IPS DF 4.7 (cell line): ENCODE measurements around the gene EIF4E.
"Not testable (repeated sequence)": the region's sequence is repeated elsewhere in the genome, so short reads cannot be mapped to it uniquely, and the experiment has no call there.

Source experiments
- DNase-seq: peaks from one replicate; pipeline ENCODE4 v3.0.0-alpha.2; 2013; ENCODE audit warnings: low spot score; ENCODE audit errors: extremely low read depth

Gene EIF4E

DNA sequence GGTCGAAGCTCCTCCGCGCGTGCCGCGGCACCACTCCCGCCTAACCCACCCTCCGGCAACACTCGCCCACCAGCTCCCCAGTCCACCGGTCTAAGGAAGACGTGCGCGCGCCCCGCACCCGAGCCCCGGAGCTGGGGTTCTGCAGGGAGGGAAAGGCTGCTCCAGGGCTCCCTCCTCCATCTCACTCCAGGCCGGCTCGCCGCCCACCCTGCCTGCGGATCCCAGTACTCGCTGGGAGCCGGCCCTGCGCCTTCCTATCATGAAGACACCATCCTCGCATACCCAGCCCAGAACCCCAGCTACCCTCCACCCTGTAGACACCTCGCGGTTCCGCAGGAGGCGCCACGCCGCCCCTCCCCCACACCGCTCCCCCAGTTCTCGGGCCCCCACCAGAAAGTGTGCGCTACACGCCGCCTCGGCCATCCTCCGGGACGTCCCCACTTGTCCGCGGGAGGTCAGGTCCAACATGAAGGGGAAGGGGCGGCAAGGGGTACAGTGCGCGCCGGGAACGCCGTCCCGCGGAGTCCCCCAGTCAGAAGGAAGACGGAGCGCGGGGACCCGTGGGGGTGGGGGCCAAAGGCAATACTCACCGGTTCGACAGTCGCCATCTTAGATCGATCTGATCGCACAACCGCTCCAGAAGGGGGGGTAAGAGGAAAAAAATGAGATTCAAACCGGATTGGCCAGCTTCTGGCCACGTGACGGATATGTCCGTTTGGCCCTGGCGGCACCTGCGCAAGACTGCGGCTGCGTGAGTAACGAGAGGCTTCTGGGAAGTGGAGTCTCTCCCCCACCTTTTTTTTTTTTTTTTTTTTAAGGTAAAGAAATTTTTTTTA is at the start of gene EIF4E:
Gene EIF4E, minus strand, starts transcription at position 629 of the 836 bp plus-strand sequence. Its CDS starts 21 bp downstream, at position 608.
- peak; percentile 94 for DNase-seq

DNA sequence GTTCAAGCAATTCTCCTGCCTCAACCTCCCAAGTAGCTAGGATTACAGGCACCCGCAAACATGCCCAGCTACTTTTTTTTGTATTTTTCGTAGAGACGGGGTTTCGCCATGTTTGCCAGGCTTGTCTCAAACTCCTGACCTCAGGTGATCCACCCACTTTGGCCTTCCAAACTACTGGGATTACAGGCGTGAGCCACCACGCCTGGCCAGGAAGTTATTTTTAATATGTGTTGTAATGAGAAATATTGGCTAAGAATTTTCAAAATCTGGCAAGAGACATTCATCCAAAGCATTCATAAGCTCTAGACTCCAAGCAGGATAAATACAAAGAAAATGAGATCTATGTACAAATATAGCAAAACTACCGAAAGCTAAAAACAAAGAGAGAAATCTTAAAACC is 48.6 kb upstream of the EIF4E start:
- no peak for DNase-seq

DNA sequence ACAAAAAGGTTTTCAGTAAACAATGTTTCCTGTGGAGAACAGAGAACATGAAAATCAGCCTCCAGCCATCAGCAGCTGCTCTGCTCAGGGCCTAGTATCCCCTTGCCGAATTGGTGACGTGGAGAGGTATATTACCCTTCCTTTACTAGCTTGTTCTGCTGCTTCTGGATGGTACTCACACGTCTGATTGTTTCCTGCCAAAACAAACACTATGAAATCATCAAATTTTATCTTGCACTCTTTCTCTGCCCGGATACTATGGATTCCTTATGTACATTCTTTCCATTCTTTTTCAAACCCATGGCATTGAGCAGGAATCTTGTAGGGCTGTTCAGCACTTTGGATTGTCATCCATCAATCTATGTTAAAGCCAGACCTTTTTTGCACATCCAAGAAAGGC is 47.8 kb upstream of the EIF4E start:
- DNase-seq: no peak

- DNase-seq: no peak
Measured at GRCh38 chr4:98969878-98970785, 41.2 kb upstream of the EIF4E start.

DNA sequence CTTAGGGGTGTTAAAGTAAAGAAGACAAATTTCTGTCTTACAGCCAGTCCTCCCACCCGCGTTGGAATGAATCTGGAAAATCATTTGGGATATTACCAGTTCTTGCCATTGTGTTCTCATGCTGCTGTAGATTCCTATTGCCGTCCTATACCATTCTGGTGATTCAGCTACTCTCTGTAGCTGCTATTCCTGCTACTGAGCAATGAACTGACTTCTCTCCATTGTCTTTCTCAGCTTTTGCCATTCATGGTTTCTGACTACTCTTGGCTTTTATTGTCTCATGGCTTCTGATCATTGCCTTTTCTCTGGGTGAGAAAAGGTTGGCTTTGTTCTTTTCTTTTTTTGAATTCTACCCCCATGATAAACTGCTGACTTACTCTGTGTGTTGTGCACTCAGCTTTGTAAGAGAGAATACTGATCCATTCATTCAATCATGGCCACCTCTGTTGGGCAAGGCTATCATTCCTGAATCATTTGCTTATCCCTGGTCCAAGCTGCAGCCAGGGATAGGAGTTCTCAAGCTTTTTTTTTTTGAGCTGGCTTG is 38.9 kb upstream of the EIF4E start:
- DNase-seq: no peak

GRCh38 chr4:98966926-98967325 is 38.0 kb upstream of the EIF4E start:
- DNase-seq: no peak

- no peak for DNase-seq
Measured at GRCh38 chr4:98963538-98964433, 34.9 kb upstream of the EIF4E start.

- DNase-seq: no peak
Measured at GRCh38 chr4:98961770-98962169, 32.8 kb upstream of the EIF4E start.

- no peak for DNase-seq
Measured at GRCh38 chr4:98959411-98959810, 30.5 kb upstream of the EIF4E start.

- no peak for DNase-seq
Measured at GRCh38 chr4:98958065-98958464, 29.1 kb upstream of the EIF4E start.

DNA sequence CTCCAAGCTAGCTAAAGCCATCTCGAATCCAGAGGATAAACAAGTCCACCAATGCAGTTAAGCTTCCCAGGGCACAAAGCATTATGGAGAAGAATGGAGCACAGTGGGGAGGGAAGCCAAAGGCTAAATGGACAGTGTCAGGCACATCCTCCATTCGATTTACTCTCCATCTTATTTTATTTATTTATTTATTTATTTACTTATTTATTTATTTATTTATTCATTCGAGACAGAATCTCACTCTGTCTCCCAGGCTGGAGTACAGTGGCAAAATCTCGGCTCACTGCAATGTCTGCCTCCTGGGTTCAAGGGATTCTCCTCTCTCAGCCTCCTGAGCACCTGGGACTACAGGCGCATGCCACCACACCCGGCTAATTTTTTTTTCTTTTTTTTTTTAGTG is 26.3 kb upstream of the EIF4E start:
- no peak for DNase-seq

GRCh38 chr4:98951710-98952109 is 22.8 kb upstream of the EIF4E start:
- no peak for DNase-seq

GRCh38 chr4:98950925-98951324 is 22.0 kb upstream of the EIF4E start:
- no peak for DNase-seq

- DNase-seq: no peak
Measured at GRCh38 chr4:98946359-98946758, 17.4 kb upstream of the EIF4E start.

DNA sequence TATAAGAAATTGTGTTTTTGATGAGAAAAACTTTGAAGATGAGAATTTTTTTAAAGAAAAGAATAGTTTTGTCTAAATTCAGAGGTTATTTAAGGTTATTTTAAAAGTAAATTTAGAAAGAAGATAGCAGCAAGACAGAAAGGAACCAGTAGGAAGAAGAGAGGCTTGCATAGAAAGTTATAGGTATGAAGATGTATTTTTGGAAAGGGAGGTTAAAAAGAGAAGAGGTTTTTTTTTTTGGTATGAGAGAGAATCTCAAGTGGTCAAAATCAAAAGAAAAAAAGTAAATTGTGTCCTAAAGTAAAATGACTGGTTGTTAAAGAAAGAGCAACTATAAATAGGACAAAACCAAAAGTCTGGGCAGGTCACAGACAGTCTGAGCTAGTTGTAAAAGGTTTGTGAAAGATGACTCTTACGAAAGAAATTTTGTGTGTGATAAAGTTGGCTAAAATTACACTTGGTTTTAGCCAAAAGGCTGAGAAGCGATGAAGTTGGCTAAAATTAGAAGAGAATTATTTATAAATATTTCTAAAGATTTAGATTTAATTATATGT is 16.4 kb upstream of the EIF4E start:
- no peak for DNase-seq

GRCh38 chr4:98939892-98940298 is 11.0 kb upstream of the EIF4E start:
- peak; percentile 62 for DNase-seq

GRCh38 chr4:98939438-98939837 is 10.5 kb upstream of the EIF4E start:
- no peak for DNase-seq

- DNase-seq: no peak
Measured at GRCh38 chr4:98937986-98938720, 9.2 kb upstream of the EIF4E start.

- DNase-seq: no peak
Measured at GRCh38 chr4:98935633-98936032, 6.7 kb upstream of the EIF4E start.

- not testable (repeated sequence) for DNase-seq
Measured at GRCh38 chr4:98934851-98935250, 5.9 kb upstream of the EIF4E start.
